Transverse colon (tissue), 4 donors: Measurements from ENCODE around the gene SCD5.

Experiments
- CTCF ChIP-seq, 5 experiments: fragments of 200-600 bp in 3 of 5; fragments of 450-650 bp in 2 of 5; sonication (generic) in 3 of 5; IDR thresholded peaks; 1 replicate in 2 of 5; 2 replicates in 3 of 5; pipeline ENCODE4 v1.5.1; 2016 to 2017; ENCODE audit warnings: antibody characterized with exemption in 5 of 5, inconsistent platforms in 3 of 5, mild to moderate bottlenecking in 2 of 5, moderate library complexity in 1 of 5
- EP300 ChIP-seq: sonication (generic); formaldehyde crosslinking; IDR thresholded peaks from one replicate; pipeline ENCODE4 v1.6.1; 2017; ENCODE audit warnings: antibody characterized with exemption, low read depth
- POLR2A ChIP-seq: fragments of 450-650 bp; IDR thresholded peaks from one replicate; pipeline ENCODE4 v1.6.1; 2016; ENCODE audit warnings: antibody characterized with exemption, mild to moderate bottlenecking, moderate library complexity
- POLR2AphosphoS5 ChIP-seq, 3 donors: sonication (generic); formaldehyde crosslinking; IDR thresholded peaks; one replicate each; pipeline ENCODE4 v1.6.1; 2016; ENCODE audit warnings: antibody characterized with exemption in 3 of 3

- TF ChIP-seq CTCF (IDR thresholded peaks at IDR 0.05) = no peak
- no peak for TF ChIP-seq POLR2A
- no peak for TF ChIP-seq EP300
- TF ChIP-seq POLR2AphosphoS5 (IDR thresholded peaks at IDR 0.05) = no peak
Observed at GRCh38 chr4:82748810-82749470, 49.7 kb downstream of the SCD5 start.
